Parathyroid adenoma (tissue), 2 donors: ENCODE measurements around the gene YBEY.

ENCODE experiments used
- H2AFZ ChIP-seq: fragments of 300-600 bp; sonication (generic); one replicate; pipeline ENCODE4 v1.7.0; 2017; ENCODE audit warnings: antibody characterized with exemption, mild to moderate bottlenecking
- H3K27ac ChIP-seq: fragments of 300-600 bp; sonication (generic); one replicate; pipeline ENCODE4 v1.7.0; 2017
- H3K27me3 ChIP-seq: fragments of 300-600 bp; sonication (generic); one replicate; pipeline ENCODE4 v1.7.0; 2017; ENCODE audit warnings: low read length; ENCODE audit not compliant: control insufficient read depth, insufficient read depth
- H3K36me3 ChIP-seq: fragments of 300-600 bp; sonication (generic); one replicate; pipeline ENCODE4 v1.7.0; 2017; ENCODE audit warnings: low read length; ENCODE audit not compliant: control insufficient read depth, insufficient read depth
- H3K4me1 ChIP-seq: fragments of 300-600 bp; sonication (generic); one replicate; pipeline ENCODE4 v1.7.0; 2017; ENCODE audit warnings: control low read depth
- H3K4me2 ChIP-seq: fragments of 300-600 bp; sonication (generic); one replicate; pipeline ENCODE4 v1.7.0; 2017; ENCODE audit warnings: low read length
- H3K4me3 ChIP-seq: fragments of 300-600 bp; sonication (generic); one replicate; pipeline ENCODE4 v1.7.0; 2017; ENCODE audit warnings: low read depth, low read length
- H3K79me2 ChIP-seq: fragments of 300-600 bp; sonication (generic); one replicate; pipeline ENCODE4 v1.7.0; 2017; ENCODE audit warnings: control low read depth
- H3K9ac ChIP-seq: fragments of 300-600 bp; sonication (generic); one replicate; pipeline ENCODE4 v1.7.0; 2017; ENCODE audit warnings: mild to moderate bottlenecking
- H3K9me3 ChIP-seq: fragments of 300-600 bp; sonication (generic); one replicate; pipeline ENCODE4 v1.7.0; 2017; ENCODE audit warnings: low read length; ENCODE audit not compliant: control insufficient read depth
- CTCF ChIP-seq: fragments of 300-600 bp; sonication (generic); IDR thresholded peaks from one replicate; pipeline ENCODE4 v1.7.0; 2017; ENCODE audit warnings: antibody characterized with exemption, mild to moderate bottlenecking
- donor health status: primary hyperparathyroidism.

YBEY gene

DNA sequence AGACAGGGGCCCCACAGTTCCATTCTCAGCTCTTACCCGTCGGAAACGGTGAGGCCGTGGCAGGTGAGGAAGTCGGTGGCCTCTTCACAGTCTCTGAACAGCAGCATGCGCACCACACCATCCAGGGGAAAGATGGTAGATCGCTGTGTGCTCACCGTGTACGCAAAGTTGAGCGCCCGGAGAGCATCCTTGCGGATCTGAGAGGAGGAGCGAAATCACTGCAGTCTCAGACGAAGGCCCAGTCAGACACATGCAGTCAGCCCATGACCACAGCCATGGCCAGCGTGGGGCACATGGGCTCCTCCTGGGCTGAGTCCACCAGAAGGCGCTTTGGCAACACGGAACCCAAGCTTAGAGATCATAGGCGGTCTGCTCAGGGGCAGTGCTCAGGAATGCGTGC lies 19.2 kb upstream of the YBEY start:
- Histone ChIP-seq H3K27ac (no peak overlapping the region), H3K4me2 (no peak overlapping the region), H3K9me3 (no peaks in the 10 kb centered on the region), H3K4me1 (no peaks in the 10 kb centered on the region), H3K27me3 (no peaks in the 10 kb centered on the region), H3K9ac (no peak overlapping the region), H2AFZ (no peak overlapping the region), H3K79me2 (no peaks in the 10 kb centered on the region), H3K36me3 (no peaks in the 10 kb centered on the region), H3K4me3 (no peak overlapping the region)
- no peak for TF ChIP-seq CTCF

- no peak overlapping the region for H3K4me3 ChIP-seq
- no peaks in the 10 kb centered on the region for H3K36me3 ChIP-seq
- no peaks in the 10 kb centered on the region for H3K79me2 ChIP-seq
- no peak overlapping the region for H2AFZ ChIP-seq
- no peak overlapping the region for H3K27ac ChIP-seq
- H3K27me3 ChIP-seq = no peaks in the 10 kb centered on the region
- no peak overlapping the region for H3K4me2 ChIP-seq
- H3K9ac ChIP-seq = no peak overlapping the region
- H3K9me3 ChIP-seq = no peaks in the 10 kb centered on the region
- no peak for TF ChIP-seq CTCF
- no peaks in the 10 kb centered on the region for H3K4me1 ChIP-seq
Observed at GRCh38 chr21:46268371-46268770, 17.8 kb upstream of the YBEY start.

DNA sequence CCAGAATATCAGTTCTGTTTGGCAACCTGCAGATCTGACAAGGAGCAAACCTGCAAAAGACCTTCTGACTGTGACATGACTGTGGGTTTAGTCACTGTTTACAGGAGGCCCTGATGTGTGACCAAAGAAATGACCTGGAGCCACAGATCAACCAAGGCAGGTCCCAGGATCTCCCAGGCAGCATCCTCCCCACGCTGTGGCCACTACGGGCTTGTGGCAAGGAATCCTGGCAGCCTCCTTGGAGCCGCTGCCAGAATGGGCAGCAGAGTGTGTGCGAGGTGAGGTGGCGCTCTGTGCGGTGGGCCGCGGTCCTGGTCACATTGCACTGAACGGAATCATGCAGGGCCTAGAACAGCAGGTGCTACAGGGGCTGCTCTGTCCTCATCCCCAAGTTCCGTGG lies 16.7 kb upstream of the YBEY start:
- no peak overlapping the region for H3K4me2 ChIP-seq
- H3K27me3 ChIP-seq = no peaks in the 10 kb centered on the region
- TF ChIP-seq CTCF = no peak
- no peaks in the 10 kb centered on the region for H3K9me3 ChIP-seq
- H3K79me2 ChIP-seq = no peaks in the 10 kb centered on the region
- H3K4me3 ChIP-seq = no peak overlapping the region
- no peaks in the 10 kb centered on the region for H3K36me3 ChIP-seq
- H3K27ac ChIP-seq = no peak overlapping the region
- H3K9ac ChIP-seq = no peak overlapping the region
- H2AFZ ChIP-seq = no peak overlapping the region
- H3K4me1 ChIP-seq = no peaks in the 10 kb centered on the region

DNA sequence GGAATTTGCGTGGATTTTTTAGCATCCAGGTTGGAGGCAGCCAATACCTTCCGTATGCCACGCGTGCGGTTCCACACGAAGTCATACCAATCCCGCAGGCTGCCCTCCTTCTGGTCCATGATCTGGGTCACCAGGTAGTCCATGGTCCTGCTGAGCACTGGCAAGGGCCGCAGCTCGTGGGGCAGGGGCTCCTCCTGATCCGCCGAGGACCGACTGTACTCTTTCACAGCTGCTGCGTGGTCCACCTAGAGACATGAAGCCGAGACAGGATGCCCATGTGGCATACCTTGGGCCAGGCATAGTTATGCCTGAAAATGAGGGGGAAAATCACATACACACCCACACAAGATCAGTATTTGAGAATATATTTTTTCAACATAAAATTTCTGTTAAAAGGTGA lies 12.8 kb upstream of the YBEY start:
- Histone ChIP-seq H3K79me2 (peaks cover 4% of the 10 kb centered on the region), H3K36me3 (no peaks in the 10 kb centered on the region), H3K4me1 (no peaks in the 10 kb centered on the region), H3K27me3 (no peaks in the 10 kb centered on the region), H3K4me3 (no peak overlapping the region), H3K9ac (no peak overlapping the region), H3K9me3 (no peaks in the 10 kb centered on the region), H3K27ac (no peak overlapping the region), H2AFZ (no peak overlapping the region), H3K4me2 (no peak overlapping the region)
- no peak for TF ChIP-seq CTCF

- Histone ChIP-seq H3K27me3 (no peaks in the 10 kb centered on the region), H3K4me3 (no peak overlapping the region), H3K27ac (no peak overlapping the region), H3K79me2 (peaks cover 4% of the 10 kb centered on the region), H3K4me1 (no peaks in the 10 kb centered on the region), H3K9ac (no peak overlapping the region), H3K9me3 (no peaks in the 10 kb centered on the region), H2AFZ (no peak overlapping the region), H3K36me3 (no peaks in the 10 kb centered on the region), H3K4me2 (no peak overlapping the region)
- TF ChIP-seq CTCF = no peak
Observed at GRCh38 chr21:46274797-46275390, 11.2 kb upstream of the YBEY start.
